Measurements from ENCODE around the gene EME2.

Gene EME2

DNA sequence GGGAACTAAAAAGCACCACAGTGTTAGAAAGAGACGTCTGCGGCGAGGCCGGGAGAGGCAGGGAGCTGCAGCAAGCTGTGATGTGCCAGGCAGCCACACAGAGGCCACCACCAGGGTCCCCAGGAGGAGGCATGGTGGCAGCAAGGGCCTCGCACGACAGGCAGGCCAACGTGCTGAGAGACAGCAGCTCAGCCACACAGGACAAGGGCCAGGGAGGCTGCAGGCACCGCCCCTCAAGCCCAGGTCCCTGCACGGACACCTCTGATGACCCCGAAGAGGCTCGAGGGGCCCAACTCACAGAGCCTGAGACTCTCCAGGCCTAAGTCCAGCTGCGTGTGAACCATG, 48.3 kb downstream of the EME2 start:
- no peak for DNase-seq

GRCh38 chr16:1821861-1822611, 49.4 kb downstream of the EME2 start:
- no peak for DNase-seq

- DNase-seq: no peak
These were observed 50.2 kb downstream of the EME2 start for GRCh38 chr16:1822801-1823200.

DNA sequence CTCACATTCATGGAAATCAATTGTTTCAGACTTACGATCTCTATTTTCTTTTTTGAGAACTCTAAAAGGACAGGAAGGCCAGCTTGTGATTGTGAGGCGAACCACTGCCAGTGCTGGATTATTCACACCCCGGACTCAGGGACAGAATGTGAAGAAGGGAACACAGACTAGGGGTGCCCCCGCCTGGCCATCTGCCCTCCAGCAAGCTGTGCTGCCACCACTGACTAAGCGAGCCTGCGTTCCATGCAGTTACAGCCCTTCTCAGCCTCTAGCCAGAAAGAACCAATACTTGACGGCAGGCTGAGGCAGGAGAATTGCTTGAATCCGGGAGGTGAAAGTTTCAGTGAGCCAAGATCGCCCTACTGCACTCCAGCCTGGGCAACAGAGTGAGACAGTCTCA, 51.2 kb downstream of the EME2 start:
- no peak for DNase-seq

GRCh38 chr16:1825381-1825863, 52.8 kb downstream of the EME2 start:
- no peak for DNase-seq

All from activated naive CD4-positive, alpha-beta T cell treated with Interleukin-2 at 50 U/mL for 16 hours (primary cell).